Keratinocyte (primary cell): ENCODE measurements around the gene KREMEN1.

Source experiments
- CTCF ChIP-seq, 3 experiments: IDR thresholded peaks in 1 of 3; conservative IDR thresholded peaks in 1 of 3; optimal IDR thresholded peaks in 1 of 3; 2 replicates in 2 of 3; 3 replicates in 1 of 3; pipeline versions ENCODE3 to v1.5.1; 2011; ENCODE audit warnings: low read length in 3 of 3, mild to moderate bottlenecking in 3 of 3, moderate library complexity in 2 of 3, control low read depth in 1 of 3, inconsistent platforms in 1 of 3; ENCODE audit not compliant: insufficient read depth in 2 of 3; ENCODE audit errors: extremely low read depth in 1 of 3
- EZH2 ChIP-seq: IDR thresholded peaks from one replicate; pipeline ENCODE4 v1.6.1; 2012; ENCODE audit warnings: inconsistent platforms, mild to moderate bottlenecking, low read length, moderate library complexity

GRCh38 chr22:29117799-29118477, 45.1 kb downstream of the KREMEN1 start:
- TF ChIP-seq CTCF (optimal IDR thresholded peaks at IDR 0.05 in 1 of 3, IDR thresholded peaks at IDR 0.05 in 1 of 3, conservative IDR thresholded peaks at IDR 0.05 in 1 of 3; ENCODE audit: extremely low read depth in 1 of 3, insufficient read depth in 2 of 3, low read length in 3 of 3) (no peak), EZH2 (no peak)
